HG03025 (cell line): Measurements from ENCODE around the gene ZFHX3.

Experiments
- ATAC-seq: cut with Tn5 transposase; IDR thresholded peaks from one replicate; pipeline ENCODE4 v1.9.1; 2021; ENCODE audit warnings: mild to moderate bottlenecking, moderate library complexity; ENCODE audit not compliant: unreplicated experiment, low FRiP score

Gene ZFHX3

GRCh38 chr16:72838951-72839350, 209.0 kb downstream of the ZFHX3 start:
- no peak for ATAC-seq

- no peak for ATAC-seq
Observed at GRCh38 chr16:72838586-72838910, 209.4 kb downstream of the ZFHX3 start.

DNA sequence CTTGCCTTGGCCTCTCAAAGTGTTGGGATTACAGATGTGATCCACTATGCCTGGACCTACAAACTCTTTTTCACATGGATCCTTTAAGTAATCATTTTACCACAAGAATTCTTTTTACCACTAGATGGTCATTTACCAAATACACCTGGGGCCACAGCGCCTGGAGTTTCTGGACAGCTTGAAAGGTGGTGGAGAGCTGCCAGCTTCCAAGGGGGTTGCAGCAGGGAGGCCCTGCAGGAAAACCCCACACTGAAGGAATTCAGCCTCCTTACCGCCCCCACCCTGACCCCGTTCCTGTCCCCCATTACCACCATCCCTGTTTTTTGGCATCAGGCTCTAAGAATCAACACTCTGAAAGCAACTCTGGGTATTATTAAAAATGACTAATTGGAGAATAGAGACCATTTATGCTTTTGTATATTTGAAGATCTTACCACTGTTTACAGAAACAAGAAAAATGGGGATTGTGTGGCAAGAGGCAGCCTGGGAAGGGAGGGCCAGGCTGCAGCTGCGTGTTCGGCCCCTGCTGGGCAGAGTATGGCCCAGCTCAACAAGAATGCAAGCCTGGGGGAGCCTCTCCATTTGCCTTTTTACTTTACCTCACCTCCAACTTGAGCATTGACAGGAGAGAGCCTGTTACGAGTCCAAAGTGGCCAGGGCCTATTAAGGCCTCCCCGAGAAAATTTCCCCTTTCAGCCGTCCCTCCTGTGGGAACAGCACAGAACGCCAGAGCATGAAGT, 209.9 kb downstream of the ZFHX3 start:
- no peak for ATAC-seq

GRCh38 chr16:72836985-72837384, 210.9 kb downstream of the ZFHX3 start:
- ATAC-seq = no peak

DNA sequence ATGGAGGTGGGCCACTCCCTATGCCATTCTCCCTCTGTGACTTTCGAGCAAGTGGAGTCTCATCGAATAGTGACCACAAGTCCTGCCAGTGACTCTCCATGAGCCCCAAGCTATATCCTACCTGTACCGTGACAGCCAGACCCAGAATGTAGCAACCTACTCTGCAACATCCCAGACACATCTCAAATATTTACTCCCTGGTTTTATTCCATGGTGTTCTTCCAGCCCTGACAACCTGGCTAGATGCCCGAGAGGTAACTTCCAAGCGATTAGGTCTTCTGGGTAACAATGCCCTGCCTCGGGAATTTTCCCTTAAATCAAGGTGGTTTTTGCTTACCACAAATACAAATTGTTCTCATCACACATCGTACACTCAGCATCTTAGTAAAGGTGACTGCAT, 211.7 kb downstream of the ZFHX3 start:
- no peak for ATAC-seq

DNA sequence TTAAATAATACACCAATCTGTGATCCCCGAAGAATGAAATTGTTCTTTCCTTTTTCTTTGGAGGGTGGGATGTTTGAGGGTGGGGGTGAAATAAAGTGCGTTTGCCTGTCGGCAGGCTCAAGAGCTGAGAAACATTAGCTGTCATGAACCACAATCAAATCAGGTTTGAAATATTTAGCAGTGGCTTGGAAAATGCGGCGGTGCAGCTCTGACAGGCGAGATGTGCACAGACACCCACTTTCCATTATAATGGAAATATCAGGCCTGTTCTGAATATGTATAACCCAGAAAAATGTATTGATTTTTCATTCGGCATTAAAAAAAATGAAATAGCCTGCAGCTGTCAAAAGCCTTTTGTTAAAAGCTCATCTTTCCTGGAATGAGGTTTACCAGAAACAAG, 212.8 kb downstream of the ZFHX3 start:
- no peak for ATAC-seq

DNA sequence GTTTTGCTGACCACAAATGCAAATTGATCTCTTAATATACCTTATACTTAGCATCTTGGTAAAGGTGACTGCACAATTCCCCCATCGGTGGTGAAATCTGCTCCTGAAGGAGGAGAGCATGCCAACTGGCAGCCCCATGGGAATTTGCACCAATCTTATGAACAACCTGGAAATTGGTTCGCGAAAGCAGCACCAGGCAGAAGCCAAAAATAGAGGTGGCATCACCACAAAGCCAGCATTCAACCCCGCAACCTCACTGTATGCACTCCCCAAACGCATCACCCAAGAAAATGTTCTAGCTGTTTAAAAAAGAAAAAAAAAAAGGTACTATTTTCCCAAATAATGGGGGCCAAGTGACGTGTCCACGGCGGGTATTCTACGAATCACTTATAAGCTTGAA, 213.4 kb downstream of the ZFHX3 start:
- ATAC-seq = no peak

GRCh38 chr16:72833969-72834368, 214.0 kb downstream of the ZFHX3 start:
- no peak for ATAC-seq

DNA sequence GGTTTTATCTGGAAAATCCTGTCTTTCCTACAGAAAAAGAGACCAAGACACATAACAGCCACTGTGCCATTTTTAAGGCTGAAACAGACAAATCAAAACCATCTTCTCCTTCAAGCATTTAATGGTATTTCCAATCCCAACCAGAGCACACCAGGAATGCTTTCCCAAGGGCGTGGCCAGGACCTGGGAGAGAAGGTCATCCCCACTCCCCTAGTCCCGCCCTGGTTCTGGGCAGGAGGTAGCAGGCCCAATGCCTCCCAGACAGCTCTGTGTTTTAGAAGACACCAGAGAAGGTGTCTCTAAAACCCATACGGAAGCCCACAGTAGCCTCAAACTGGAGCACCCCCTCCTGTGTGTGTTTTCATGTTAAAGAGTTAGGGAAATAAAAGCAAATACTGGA, 214.4 kb downstream of the ZFHX3 start:
- no peak for ATAC-seq

GRCh38 chr16:72832621-72833248, 215.2 kb downstream of the ZFHX3 start:
- ATAC-seq = no peak

GRCh38 chr16:72829846-72830775, 217.8 kb downstream of the ZFHX3 start:
- ATAC-seq = no peak

- no peak for ATAC-seq
Observed at GRCh38 chr16:72827866-72828265, 220.1 kb downstream of the ZFHX3 start.

- no peak for ATAC-seq
Observed at GRCh38 chr16:72825912-72826621, 221.9 kb downstream of the ZFHX3 start.

- ATAC-seq = no peak
Observed at GRCh38 chr16:72824761-72825160, 223.2 kb downstream of the ZFHX3 start.

DNA sequence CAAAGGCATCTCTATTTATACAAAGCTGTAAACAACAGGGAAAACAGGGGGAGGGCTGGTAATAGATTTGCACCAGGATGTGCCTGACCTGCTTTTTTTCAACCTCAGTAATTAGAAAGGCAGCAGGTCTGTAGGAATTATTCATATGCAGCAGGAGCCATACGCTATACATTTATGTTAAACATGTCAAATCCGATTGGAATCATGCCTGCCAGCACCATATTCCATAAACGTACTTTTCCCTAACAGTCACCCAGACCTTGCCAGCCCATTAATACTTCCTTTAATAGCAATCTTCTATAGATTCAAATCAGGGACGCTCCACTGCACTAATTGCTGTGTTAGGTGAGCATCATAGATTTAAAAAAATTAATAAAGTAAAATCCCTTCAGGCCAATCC, 223.9 kb downstream of the ZFHX3 start:
- no peak for ATAC-seq

- no peak for ATAC-seq
Observed at GRCh38 chr16:72821185-72821950, 226.6 kb downstream of the ZFHX3 start.

GRCh38 chr16:72819345-72819744, 228.6 kb downstream of the ZFHX3 start:
- no peak for ATAC-seq

GRCh38 chr16:72818236-72818845, 229.6 kb downstream of the ZFHX3 start:
- ATAC-seq = no peak
